ENCODE measurements around the gene EYS. TPM values are rescaled to one million over a fixed set of nuclear protein-coding genes. Genes with fewer than 3 reads are reported as not detected.

EYS gene
- total RNA-seq, 6 experiments from 2014 or later, result 0.54 to 2.3 (median 0.74) TPM; not detected in 1

DNA sequence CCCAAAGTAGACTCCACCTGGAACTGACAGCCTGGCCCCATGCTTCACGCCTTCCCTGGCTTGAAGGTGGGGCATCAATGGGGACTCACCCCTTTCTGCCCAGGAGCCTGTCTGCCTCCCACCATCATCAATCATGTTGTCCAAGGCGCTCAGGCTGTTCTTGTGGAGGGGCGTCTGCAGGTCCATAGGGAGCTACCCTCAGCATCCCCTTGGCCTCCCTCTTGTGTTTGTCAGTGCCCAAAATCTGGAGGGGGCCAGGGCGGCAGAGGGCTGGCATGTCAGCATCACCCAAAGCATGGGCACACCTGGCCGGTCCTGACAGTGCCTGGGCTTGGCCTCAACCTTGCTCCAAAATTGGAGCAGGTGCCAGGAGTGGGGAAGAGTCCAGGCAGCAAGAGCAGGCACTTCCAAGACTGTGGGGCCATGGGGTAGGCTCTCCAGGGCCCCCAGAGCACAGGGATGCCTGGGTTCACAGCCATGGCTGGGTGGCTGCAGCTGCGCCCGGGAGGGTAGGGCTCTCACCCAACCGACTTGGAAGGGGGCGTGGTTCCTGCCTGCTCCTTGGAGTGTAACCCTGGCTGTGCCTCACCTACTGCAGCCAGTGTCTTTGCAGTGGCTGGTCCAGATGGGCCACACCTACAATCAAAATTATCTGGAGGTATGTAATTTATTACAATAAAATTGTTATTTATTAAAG, 903.4 kb downstream of the EYS start:
- Histone ChIP-seq H3K4me1 (no peaks in the 10 kb centered on the region), H3K4me3 (no peak overlapping the region), H3K36me3 (no peaks in the 10 kb centered on the region), H3K9me3 (no peaks in the 10 kb centered on the region), H3K27ac (no peak overlapping the region), H3K27me3 (no peaks in the 10 kb centered on the region)
- intact Hi-C loops (cut with DNase I), result no loop called here
- ATAC-seq, result no peak
- DNase-seq, result no peak
- 20% methylated on average over 1 of the region's 9 CpGs for WGBS (ENCODE audit: insufficient coverage, low coverage, low lambda C conversion rate, missing lambda C conversion rate)
- TF ChIP-seq, protein P1, sequence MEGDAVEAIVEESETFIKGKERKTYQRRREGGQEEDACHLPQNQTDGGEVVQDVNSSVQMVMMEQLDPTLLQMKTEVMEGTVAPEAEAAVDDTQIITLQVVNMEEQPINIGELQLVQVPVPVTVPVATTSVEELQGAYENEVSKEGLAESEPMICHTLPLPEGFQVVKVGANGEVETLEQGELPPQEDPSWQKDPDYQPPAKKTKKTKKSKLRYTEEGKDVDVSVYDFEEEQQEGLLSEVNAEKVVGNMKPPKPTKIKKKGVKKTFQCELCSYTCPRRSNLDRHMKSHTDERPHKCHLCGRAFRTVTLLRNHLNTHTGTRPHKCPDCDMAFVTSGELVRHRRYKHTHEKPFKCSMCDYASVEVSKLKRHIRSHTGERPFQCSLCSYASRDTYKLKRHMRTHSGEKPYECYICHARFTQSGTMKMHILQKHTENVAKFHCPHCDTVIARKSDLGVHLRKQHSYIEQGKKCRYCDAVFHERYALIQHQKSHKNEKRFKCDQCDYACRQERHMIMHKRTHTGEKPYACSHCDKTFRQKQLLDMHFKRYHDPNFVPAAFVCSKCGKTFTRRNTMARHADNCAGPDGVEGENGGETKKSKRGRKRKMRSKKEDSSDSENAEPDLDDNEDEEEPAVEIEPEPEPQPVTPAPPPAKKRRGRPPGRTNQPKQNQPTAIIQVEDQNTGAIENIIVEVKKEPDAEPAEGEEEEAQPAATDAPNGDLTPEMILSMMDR (IDR thresholded peaks at IDR 0.05), result no peak
- TF ChIP-seq POLR2A (IDR thresholded peaks at IDR 0.05), result no peak

DNA sequence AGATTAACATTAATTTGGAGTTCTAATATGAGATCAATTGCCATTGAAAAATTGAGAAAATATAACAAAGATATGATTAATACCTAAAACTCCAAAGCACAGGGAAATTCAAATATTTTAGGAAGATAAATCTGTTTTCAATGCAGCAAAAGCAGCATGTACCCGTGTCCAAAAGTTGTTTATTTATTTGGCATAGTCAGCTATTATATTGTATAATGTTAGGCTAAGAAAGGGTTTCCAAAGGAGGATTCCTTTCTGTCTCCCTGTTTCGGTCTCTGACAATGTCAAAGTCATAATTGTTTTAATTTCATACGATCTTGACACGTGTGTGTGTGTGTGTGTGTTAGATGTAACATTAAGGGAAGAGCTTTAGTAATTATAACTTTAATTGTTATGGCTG, 914.5 kb downstream of the EYS start:
- Histone ChIP-seq H3K4me3 (no peak overlapping the region), H3K27me3 (no peaks in the 10 kb centered on the region), H3K9me3 (no peaks in the 10 kb centered on the region), H3K36me3 (no peaks in the 10 kb centered on the region), H3K4me1 (no peaks in the 10 kb centered on the region), H3K27ac (no peak overlapping the region)
- intact Hi-C loops (cut with DNase I), result no loop called here
- whole genome bisulfite sequencing (ENCODE audit: insufficient coverage, low coverage, low lambda C conversion rate, missing lambda C conversion rate), result 55% methylated on average over 4 of the region's 4 CpGs
- DNase-seq, result no peak
- no peak for ATAC-seq
- TF ChIP-seq POLR2A (IDR thresholded peaks at IDR 0.05), result no peak

DNA sequence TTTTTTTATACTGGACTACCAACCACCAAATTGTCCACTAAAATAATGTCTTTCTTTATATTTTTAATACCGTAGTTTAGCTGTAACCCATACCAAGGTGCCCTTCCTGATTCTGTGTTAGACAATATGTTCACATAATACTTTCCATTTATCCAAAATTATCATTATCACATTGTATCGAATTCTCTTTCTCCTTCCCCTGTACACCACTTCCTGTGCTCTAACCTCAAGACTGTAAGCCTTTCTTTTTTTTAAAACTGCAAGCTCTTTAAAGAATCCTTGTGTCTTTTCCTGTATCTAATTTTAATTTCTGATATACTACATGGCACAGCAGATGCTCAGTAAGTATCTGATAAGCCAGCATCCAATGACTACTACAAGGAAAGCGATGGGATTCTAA, 917.5 kb downstream of the EYS start:
- DNase-seq (no peak), ATAC-seq (no peak)
- intact Hi-C loops (cut with DNase I), result no loop called here
- TF ChIP-seq, protein P1 (IDR thresholded peaks at IDR 0.05), result no peak
- no peak for TF ChIP-seq POLR2A (IDR thresholded peaks at IDR 0.05)
- no peaks in the 10 kb centered on the region for H3K4me1 ChIP-seq
- H3K4me3 ChIP-seq, result no peak overlapping the region
- no peaks in the 10 kb centered on the region for H3K36me3 ChIP-seq
- WGBS (ENCODE audit: insufficient coverage, low coverage, low lambda C conversion rate, missing lambda C conversion rate), result 32% methylated on average over 3 of the region's 3 CpGs
- no peaks in the 10 kb centered on the region for H3K9me3 ChIP-seq
- H3K27me3 ChIP-seq, result no peaks in the 10 kb centered on the region
- no peak overlapping the region for H3K27ac ChIP-seq

DNA sequence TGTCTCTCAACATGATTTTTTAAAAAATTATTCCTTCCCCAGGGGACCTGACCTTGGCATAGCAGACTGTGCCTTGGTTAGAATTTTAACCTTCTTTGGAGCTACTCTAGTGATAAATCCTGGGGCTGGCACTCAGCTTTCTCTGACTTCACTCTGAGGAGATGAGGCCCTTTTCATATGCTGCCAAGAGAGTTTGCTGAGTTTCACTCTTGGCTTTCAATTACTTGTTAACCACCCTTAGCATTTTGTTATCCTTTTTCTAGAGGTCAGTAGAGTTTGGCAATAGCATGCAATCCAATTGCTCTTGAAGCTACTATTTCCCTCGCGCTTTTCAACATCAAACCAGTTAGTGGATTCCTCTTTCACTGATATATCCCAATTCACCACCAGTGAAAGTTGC, 920.3 kb downstream of the EYS start:
- TF ChIP-seq, protein P1 (IDR thresholded peaks at IDR 0.05), result no peak
- TF ChIP-seq POLR2A (IDR thresholded peaks at IDR 0.05), result no peak
- Histone ChIP-seq H3K4me1 (no peaks in the 10 kb centered on the region), H3K27ac (no peak overlapping the region), H3K27me3 (no peaks in the 10 kb centered on the region), H3K36me3 (no peaks in the 10 kb centered on the region), H3K9me3 (no peaks in the 10 kb centered on the region), H3K4me3 (no peak overlapping the region)
- 33% methylated on average over 2 of the region's 2 CpGs for WGBS (ENCODE audit: insufficient coverage, low coverage, low lambda C conversion rate, missing lambda C conversion rate)
- no peak for ATAC-seq
- intact Hi-C loops (cut with DNase I), result no loop called here
- no peak for DNase-seq

DNA sequence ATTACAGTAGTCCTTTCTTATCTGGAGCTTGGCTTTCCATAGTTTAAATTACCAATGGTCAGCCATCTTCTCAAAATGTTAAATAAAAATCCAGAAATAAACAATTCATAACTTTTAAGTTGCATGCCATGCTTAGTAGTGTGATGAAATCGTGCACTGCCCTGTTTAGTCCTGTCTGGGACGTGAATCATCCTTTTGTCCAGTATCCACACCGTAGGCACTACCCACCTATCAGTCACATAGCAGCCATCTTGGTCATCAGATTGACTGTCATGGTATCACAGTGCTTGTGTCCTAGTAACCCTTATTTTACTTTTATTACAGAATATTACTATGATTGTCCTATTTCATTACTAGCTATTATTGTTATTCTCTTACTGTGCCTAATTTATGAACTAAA, 924.1 kb downstream of the EYS start:
- no peaks in the 10 kb centered on the region for H3K27me3 ChIP-seq
- H3K36me3 ChIP-seq, result no peaks in the 10 kb centered on the region
- ATAC-seq (no peak), DNase-seq (no peak)
- H3K9me3 ChIP-seq, result no peaks in the 10 kb centered on the region
- no peaks in the 10 kb centered on the region for H3K4me1 ChIP-seq
- WGBS (ENCODE audit: insufficient coverage, low coverage, low lambda C conversion rate, missing lambda C conversion rate), result 43% methylated on average over 3 of the region's 3 CpGs
- no peak for TF ChIP-seq POLR2A (IDR thresholded peaks at IDR 0.05)
- TF ChIP-seq, protein P1 (IDR thresholded peaks at IDR 0.05), result no peak
- intact Hi-C loops (cut with DNase I), result no loop called here
- no peak overlapping the region for H3K4me3 ChIP-seq
- no peak overlapping the region for H3K27ac ChIP-seq
